KMS-11 (cell line): ENCODE results near the gene CALML6.

Experiments used
- H2AFZ ChIP-seq: fragments of 200-600 bp; sonication (generic); 2 replicates; pipeline ENCODE4 v1.6.1; 2016; ENCODE audit warnings: antibody characterized with exemption, mixed run types, low read depth
- H3K27ac ChIP-seq: fragments of 200-600 bp; sonication (generic); 2 replicates; pipeline ENCODE4 v1.6.1; 2016; ENCODE audit warnings: mild to moderate bottlenecking, mixed run types
- H3K27me3 ChIP-seq: fragments of 200-600 bp; sonication (generic); 2 replicates; pipeline ENCODE4 v1.6.1; 2017; ENCODE audit warnings: mild to moderate bottlenecking, low read depth, mixed run types, moderate library complexity; ENCODE audit not compliant: insufficient read depth
- H3K36me3 ChIP-seq: fragments of 200-600 bp; sonication (generic); 2 replicates; pipeline ENCODE4 v1.6.1; 2017; ENCODE audit warnings: mild to moderate bottlenecking, mixed run types; ENCODE audit not compliant: insufficient read depth
- H3K4me1 ChIP-seq: fragments of 200-600 bp; sonication (generic); 2 replicates; pipeline ENCODE4 v1.6.1; 2016; ENCODE audit warnings: mild to moderate bottlenecking, low read depth, mixed run types; ENCODE audit not compliant: poor library complexity, severe bottlenecking
- H3K4me2 ChIP-seq: fragments of 200-600 bp; sonication (generic); 2 replicates; pipeline ENCODE4 v1.7.0; 2016; ENCODE audit warnings: mild to moderate bottlenecking, mixed run types
- H3K4me3 ChIP-seq: fragments of 200-600 bp; sonication (generic); IDR thresholded peaks from 2 replicates; pipeline ENCODE4 v1.6.1; 2017; ENCODE audit warnings: low read depth, low read length, mixed read lengths; ENCODE audit not compliant: insufficient read depth
- H3K79me2 ChIP-seq: fragments of 200-600 bp; sonication (generic); 2 replicates; pipeline ENCODE4 v1.6.1; 2016; ENCODE audit warnings: low read depth, mixed run types; ENCODE audit not compliant: insufficient read depth
- H3K9ac ChIP-seq: fragments of 200-600 bp; sonication (generic); 2 replicates; pipeline ENCODE4 v1.6.1; 2016; ENCODE audit warnings: mild to moderate bottlenecking, mixed run types
- H4K20me1 ChIP-seq: fragments of 200-600 bp; sonication (generic); 2 replicates; pipeline ENCODE4 v1.6.1; 2016; ENCODE audit warnings: mild to moderate bottlenecking, mixed run types; ENCODE audit not compliant: insufficient read depth
- TF ChIP-seq, protein P1 (sequence below): fragments of 200-600 bp; sonication (generic); conservative IDR thresholded peaks from 2 replicates; pipeline ENCODE4 v1.6.1; 2017; ENCODE audit warnings: low read depth, mild to moderate bottlenecking, antibody characterized with exemption, low read length, moderate library complexity, mixed read lengths

Gene CALML6

DNA sequence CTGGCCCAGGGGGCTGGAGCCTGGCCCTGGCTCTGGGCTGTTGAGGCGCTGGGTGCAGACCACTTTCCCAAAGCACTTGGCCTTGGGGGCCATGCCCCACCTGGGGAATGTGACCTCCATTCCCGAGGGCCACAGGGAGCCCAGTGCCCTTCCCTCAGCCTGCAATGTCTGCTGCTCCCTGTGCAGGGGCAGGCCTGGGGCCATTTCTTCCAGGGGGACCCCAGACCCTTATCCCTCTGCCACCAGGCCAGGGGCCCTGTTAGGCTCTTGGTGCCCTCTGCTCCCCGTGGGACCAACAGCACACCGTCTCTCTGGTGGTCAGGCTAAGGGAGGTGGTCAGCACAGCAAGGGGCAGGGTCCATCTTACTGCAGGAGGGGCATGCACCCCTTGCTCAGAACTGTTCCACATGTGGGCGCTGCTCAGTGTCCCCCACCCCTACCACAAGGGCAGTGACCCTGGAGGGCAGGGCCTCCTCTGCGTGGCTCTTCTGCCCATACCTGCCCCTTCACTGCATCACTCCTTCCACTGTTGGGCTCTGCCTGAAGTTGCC, 5.1 kb downstream of the CALML6 start:
- Histone ChIP-seq H2AFZ (peak overlapping the region; percentile 60; the same call in 1 of the 2 replicates), H3K4me2 (no peak overlapping the region; the same call in 1 of the 2 replicates), H4K20me1 (no peaks in the 10 kb centered on the region), H3K27me3 (peaks cover 33% of the 10 kb centered on the region), H3K79me2 (no peaks in the 10 kb centered on the region), H3K4me1 (peaks cover 6% of the 10 kb centered on the region), H3K27ac (no peak overlapping the region), H3K36me3 (no peaks in the 10 kb centered on the region), H3K9ac (no peak overlapping the region), H3K4me3 (no peak overlapping the region)
- TF ChIP-seq, protein P1, sequence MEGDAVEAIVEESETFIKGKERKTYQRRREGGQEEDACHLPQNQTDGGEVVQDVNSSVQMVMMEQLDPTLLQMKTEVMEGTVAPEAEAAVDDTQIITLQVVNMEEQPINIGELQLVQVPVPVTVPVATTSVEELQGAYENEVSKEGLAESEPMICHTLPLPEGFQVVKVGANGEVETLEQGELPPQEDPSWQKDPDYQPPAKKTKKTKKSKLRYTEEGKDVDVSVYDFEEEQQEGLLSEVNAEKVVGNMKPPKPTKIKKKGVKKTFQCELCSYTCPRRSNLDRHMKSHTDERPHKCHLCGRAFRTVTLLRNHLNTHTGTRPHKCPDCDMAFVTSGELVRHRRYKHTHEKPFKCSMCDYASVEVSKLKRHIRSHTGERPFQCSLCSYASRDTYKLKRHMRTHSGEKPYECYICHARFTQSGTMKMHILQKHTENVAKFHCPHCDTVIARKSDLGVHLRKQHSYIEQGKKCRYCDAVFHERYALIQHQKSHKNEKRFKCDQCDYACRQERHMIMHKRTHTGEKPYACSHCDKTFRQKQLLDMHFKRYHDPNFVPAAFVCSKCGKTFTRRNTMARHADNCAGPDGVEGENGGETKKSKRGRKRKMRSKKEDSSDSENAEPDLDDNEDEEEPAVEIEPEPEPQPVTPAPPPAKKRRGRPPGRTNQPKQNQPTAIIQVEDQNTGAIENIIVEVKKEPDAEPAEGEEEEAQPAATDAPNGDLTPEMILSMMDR = no peak

DNA sequence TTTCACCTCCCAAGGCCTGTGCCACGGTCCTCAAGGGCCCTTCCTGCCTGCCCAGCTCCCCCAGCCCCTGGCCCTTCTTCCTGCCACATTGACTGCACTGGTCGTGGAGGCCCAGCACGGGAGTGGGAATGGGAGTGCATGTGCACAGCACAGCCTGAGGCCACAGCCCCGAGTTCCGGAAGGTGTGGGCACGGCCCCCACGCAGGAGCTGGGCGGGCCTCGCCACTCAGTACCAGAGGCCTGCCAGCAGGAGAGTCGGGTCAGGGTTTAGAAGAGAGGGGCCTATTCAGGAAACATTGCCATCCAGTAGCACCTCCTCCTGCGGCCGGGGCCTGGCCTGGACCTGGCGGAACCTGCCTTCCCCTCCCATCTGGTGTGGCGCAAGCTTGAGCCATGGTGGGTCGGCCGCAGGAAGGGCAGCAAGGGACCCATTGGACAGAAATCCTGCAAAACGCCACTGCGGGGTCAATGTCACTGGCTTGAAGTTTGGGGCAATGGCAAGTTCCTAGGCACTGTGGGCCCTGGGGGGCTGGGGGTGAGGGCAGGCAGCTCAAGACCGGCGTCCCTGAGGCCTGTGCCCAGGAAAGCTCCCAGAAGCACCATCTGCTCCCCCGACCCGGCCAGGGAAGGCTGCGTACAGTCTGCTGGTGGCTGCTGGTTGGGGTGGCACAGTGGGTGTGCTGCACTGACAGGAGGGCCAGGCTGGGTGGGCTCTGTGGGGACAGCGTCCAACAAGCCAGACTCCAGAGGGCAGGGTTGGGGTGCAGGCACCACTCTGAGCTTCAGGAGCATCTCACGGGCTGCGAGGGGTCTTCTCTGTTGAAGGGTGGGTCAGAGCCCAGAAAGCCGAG, 5.8 kb downstream of the CALML6 start:
- H3K27me3 ChIP-seq = peaks cover 37% of the 10 kb centered on the region
- peaks cover 6% of the 10 kb centered on the region for H3K4me1 ChIP-seq
- H3K27ac ChIP-seq = no peak overlapping the region
- H2AFZ ChIP-seq = no peak overlapping the region
- no peak overlapping the region for H3K4me2 ChIP-seq
- H3K79me2 ChIP-seq = no peaks in the 10 kb centered on the region
- TF ChIP-seq, protein P1 = no peak
- no peaks in the 10 kb centered on the region for H3K36me3 ChIP-seq
- no peaks in the 10 kb centered on the region for H4K20me1 ChIP-seq
- H3K9ac ChIP-seq = no peak overlapping the region
- H3K4me3 ChIP-seq = no peak overlapping the region

DNA sequence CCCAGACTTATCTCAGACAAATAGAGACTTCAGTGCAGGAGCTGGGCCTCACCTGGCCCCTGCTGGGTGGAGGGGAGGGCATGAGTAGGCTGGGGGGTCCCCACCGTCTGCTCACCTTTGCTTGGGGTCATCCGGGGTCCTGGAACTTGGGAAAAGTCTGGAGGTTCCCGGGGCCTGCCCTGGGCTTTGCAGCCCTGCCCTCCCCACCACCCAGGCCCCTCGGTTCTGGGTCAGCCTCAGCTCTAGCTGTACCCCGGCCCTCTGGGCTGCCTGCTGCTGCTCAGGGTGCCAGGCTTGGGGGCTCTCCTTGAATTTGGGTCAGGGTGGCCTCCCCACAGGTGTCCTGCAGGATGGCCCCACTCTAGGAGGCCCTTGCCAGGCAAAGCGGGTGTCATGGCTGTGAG, 6.4 kb downstream of the CALML6 start:
- TF ChIP-seq, protein P1 = no peak
- H3K9ac ChIP-seq = no peak overlapping the region
- H3K27ac ChIP-seq = no peak overlapping the region
- H3K4me1 ChIP-seq = peaks cover 6% of the 10 kb centered on the region
- no peaks in the 10 kb centered on the region for H4K20me1 ChIP-seq
- H2AFZ ChIP-seq = no peak overlapping the region
- no peak overlapping the region for H3K4me3 ChIP-seq
- H3K4me2 ChIP-seq = no peak overlapping the region
- H3K36me3 ChIP-seq = no peaks in the 10 kb centered on the region
- no peaks in the 10 kb centered on the region for H3K79me2 ChIP-seq
- peaks cover 41% of the 10 kb centered on the region for H3K27me3 ChIP-seq

DNA sequence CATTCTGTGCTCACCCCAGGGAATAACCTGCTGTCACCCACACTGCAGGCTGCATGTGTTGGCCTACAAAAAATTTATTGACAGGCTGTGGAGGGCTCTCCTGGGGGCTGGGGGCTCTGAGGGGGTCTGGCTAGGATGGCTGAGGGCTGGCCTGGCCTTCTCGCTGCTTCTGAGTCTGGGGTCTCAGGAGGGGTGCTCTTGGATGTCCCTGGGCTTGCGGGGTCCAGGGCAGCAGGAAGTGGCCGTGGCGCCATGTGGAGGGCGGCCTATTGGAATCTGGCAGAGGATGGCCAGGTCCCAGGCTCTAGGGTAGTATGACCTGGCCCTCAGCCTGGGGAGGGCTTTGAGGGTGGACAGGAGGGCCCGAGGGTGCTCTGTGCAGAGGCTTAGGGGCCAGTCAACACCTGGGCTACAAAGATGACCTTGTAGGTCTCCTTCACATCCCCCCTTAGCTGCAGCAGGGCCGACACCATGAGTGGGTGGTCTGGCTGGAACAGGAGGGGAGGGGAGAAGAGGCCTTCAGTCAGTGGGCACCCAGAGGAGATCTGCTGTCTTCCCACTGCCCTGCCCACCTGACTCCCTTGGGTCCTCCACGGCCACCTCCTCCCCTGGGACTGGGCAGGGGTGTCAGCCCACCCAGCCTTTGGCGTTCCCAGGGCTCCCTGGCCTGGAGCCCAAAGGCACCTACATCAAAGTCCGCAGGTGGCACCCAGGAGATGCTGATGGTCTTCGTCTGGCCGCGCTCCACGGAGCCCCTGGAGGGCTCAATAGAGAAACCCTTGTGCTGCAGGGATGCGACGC, 7.0 kb downstream of the CALML6 start:
- no peak overlapping the region for H3K9ac ChIP-seq
- H3K79me2 ChIP-seq = no peaks in the 10 kb centered on the region
- H3K4me1 ChIP-seq = peaks cover 6% of the 10 kb centered on the region
- no peak overlapping the region for H2AFZ ChIP-seq
- H3K4me2 ChIP-seq = no peak overlapping the region
- no peak overlapping the region for H3K27ac ChIP-seq
- peaks cover 46% of the 10 kb centered on the region for H3K27me3 ChIP-seq
- no peaks in the 10 kb centered on the region for H4K20me1 ChIP-seq
- TF ChIP-seq, protein P1 = no peak
- no peaks in the 10 kb centered on the region for H3K36me3 ChIP-seq
- no peak overlapping the region for H3K4me3 ChIP-seq
